ENCODE results near the gene L3MBTL1.
A peak's percentile ranks its signal among the peaks of the same experiment; 100 is the strongest.
"Not testable (repeated sequence)": the region's sequence is repeated elsewhere in the genome, so short reads cannot be mapped to it uniquely, and the experiment has no call there.

The L3MBTL1 gene

GRCh38 chr20:43563991-43564390, 56.5 kb downstream of the L3MBTL1 start:
- DNase-seq: no peak

- no peak for DNase-seq
Measured at GRCh38 chr20:43564455-43564854, 57.0 kb downstream of the L3MBTL1 start.

GRCh38 chr20:43564993-43565757, 57.7 kb downstream of the L3MBTL1 start:
- DNase-seq: no peak

GRCh38 chr20:43565758-43566104, 58.2 kb downstream of the L3MBTL1 start:
- DNase-seq: no peak

- DNase-seq: no peak
Measured at GRCh38 chr20:43567477-43567876, 60.0 kb downstream of the L3MBTL1 start.

GRCh38 chr20:43568706-43569105, 61.2 kb downstream of the L3MBTL1 start:
- no peak for DNase-seq

GRCh38 chr20:43569282-43569681, 61.8 kb downstream of the L3MBTL1 start:
- no peak for DNase-seq

- DNase-seq: no peak
Measured at GRCh38 chr20:43570496-43570895, 63.0 kb downstream of the L3MBTL1 start.

- no peak for DNase-seq
Measured at GRCh38 chr20:43571310-43571709, 63.8 kb downstream of the L3MBTL1 start.

GRCh38 chr20:43571771-43572170, 64.3 kb downstream of the L3MBTL1 start:
- no peak for DNase-seq

- DNase-seq: no peak
Measured at GRCh38 chr20:43572891-43573290, 65.4 kb downstream of the L3MBTL1 start.

GRCh38 chr20:43576108-43576507, 68.6 kb downstream of the L3MBTL1 start:
- DNase-seq: no peak

GRCh38 chr20:43579861-43580793, 72.6 kb downstream of the L3MBTL1 start:
- DNase-seq: no peak

- DNase-seq: no peak
Measured at GRCh38 chr20:43583133-43583864, 75.8 kb downstream of the L3MBTL1 start.

- DNase-seq: no peak
Measured at GRCh38 chr20:43583982-43584432, 76.5 kb downstream of the L3MBTL1 start.

- no peak for DNase-seq
Measured at GRCh38 chr20:43584448-43585136, 77.1 kb downstream of the L3MBTL1 start.

GRCh38 chr20:43586641-43587040, 79.1 kb downstream of the L3MBTL1 start:
- no peak for DNase-seq

GRCh38 chr20:43588526-43588925, 81.0 kb downstream of the L3MBTL1 start:
- not testable (repeated sequence) for DNase-seq

GRCh38 chr20:43590036-43590391, 82.5 kb downstream of the L3MBTL1 start:
- peak; percentile 30 for DNase-seq

- peak; percentile 92 for DNase-seq
Measured at GRCh38 chr20:43590392-43591303, 83.2 kb downstream of the L3MBTL1 start, which contains the start of gene IFT52. Gene IFT52, plus strand, starts transcription at chr20:43590937. Its CDS starts 3,762 bp downstream, at chr20:43594699.
